T-helper 9 cell (primary cell): ENCODE results near the gene C9orf85.

Source experiments
- DNase-seq: peaks from one replicate; pipeline ENCODE4 v3.0.0-alpha.2; 2020

Gene C9orf85

DNA sequence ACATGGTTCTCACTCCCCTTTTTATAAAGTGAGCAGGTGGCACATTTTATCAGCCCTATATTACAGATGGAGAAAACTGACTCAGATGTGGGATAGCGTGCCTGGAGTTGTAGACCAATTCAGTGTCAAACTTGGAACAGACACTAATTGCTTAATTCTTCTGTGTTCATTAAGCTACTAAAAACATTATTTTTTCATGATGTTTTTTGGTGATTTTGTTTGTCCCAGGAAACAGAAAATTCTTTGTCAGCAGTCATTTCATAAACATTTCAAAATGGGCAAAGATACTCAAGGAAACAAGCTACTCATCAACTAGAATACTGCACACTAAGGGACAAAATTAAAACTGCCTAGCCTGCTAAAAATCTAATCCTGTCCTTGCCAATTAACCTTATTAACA lies 2.6 kb upstream of the C9orf85 start:
- DNase-seq, result no peak

DNA sequence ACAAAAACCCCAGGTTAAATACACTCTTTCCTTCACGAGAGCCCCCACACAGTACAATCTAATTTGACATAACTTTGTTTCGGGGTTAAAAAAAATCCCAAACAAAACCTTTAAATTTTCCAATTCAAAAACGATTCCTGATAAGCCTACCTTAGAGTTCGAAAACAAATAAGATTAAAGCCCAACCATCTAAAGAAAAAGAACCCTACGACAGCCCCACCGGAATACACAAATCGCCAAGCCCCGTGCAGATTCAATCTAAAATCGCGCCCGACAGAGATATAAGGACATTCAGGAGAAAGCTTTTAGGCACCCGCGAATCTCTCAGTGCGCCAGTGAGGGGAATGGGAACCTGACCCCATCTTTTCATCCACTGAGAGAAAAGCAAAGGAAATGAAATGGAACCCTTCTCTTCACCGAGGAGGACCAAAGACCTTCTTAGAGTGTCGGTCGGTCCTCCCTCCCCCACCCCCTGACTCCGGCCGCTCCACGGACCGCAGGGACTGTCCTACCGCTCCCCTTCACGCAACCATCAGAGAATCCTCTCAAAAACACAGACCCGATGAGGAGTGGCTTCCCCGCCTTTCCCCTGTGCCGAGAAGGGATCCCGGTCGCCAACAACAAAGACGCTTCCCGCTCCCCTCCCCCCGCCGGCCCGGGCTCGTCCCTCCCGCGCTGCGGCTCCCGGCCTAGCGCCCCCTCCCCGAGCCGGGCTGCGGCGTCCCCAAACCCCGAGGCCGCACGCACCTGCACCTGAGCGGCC lies 1.4 kb upstream of the C9orf85 start:
- peak; percentile 16 for DNase-seq

DNA sequence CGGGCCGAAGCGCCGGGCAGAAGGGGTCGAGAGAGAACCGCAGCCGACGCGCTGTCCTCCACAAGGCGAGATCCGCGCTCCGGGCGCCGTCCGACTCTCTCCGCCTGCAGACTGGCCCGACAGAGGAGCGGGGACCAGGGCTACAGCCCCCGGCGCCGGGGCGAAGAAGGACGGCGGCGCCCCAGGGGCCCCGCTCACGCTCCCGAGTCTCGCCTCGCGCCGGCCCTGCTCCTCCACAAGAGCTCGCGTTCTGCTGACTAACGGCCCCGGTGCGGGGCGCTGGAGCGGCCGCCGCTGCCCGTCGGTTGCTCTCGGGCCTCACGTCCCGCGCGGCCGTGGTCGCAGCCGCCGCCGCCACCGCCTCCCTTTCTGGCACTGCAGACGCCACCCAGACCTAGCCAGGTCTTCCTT lies 784 bp upstream of the C9orf85 start:
- DNase-seq, result no peak

DNA sequence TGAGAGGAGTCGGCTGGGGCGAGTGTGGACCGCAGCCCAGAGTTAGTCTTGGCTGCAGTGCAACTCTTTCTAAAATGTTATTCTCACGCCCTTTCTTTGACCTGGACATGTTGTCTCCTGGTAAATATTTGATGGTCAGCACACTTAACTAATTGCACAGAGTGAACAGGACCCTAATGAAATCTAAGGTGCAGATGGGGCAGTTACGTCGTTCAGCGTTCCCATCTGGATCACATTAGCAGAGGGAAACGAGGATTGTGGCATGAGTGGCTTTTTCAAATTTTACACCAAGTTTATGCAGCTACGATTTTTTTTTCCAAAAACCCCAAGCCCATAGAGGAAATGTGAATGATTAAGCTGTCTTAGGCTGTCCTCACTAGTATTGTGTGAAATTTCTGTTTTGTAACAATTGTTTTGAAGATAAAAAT lies 483 bp downstream of the C9orf85 start:
- DNase-seq, result no peak

DNA sequence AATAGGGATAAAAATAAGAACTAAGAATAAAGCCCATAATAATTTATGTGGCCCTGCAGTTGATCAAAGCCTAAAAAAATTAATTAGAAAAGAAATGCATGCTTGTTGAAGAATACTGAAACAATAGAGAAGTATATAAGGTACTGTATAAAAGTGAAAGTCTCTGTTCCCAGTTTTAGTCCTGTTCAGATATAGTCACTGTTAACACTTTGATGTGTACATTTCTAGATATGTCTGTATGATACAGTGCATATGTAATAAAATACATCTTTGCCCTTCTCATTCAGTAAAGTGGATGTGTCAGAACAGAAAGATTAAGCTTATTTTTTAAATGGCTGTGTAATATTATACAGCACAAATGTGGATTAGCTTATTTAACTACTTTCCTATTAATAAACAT lies 4.1 kb downstream of the C9orf85 start:
- DNase-seq, result no peak

DNA sequence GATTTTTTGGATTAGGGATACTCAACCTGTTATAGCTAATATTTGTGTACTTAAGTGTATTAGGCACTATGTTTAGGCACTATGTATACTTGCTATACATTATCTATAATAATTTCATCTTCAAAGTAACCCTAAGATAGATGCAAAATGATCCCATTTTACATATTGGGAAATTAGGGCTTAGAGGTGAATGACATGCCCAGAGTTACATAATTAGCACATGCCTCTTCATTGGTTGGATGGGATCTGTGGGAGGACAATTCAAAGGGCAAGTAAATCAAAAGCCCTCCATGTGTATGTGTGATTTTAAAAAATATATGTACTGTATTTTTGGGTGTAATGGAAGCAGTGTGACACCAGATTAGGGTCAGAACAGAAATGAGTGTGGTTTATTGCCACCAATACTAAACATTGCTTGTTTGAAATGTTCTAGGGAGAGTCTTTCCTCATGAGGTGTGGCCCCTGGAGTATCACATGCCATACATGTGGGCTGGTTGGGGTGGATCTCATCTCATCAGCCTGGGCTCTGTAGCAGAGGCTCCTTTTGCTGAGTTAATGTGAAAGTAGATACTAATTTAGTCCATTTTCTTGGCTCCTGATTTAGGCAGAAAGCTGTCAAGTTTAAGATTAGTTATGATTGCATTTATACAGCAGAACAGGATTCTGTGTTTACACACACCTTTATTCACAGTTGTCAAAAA lies 5.5 kb downstream of the C9orf85 start:
- no peak for DNase-seq

DNA sequence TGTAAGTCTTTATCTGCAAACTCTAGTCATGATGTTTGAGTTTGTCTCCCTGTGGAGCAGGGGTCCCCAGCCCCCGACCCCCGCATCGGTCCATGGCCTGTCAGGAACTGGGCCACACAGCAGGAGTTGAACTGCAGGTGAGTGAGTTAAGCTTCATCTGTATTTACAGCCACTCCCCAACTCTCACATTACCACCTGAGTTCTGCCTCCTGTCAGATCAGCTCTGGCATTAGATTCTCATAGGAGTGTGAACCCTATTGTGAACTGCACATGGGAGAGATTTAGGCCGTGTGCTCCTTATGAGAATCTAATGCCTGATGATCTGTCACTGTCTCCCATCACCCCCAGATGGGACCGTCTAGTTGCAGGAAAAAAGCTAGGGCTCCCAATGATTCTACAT lies 7.0 kb downstream of the C9orf85 start:
- DNase-seq, result no peak

DNA sequence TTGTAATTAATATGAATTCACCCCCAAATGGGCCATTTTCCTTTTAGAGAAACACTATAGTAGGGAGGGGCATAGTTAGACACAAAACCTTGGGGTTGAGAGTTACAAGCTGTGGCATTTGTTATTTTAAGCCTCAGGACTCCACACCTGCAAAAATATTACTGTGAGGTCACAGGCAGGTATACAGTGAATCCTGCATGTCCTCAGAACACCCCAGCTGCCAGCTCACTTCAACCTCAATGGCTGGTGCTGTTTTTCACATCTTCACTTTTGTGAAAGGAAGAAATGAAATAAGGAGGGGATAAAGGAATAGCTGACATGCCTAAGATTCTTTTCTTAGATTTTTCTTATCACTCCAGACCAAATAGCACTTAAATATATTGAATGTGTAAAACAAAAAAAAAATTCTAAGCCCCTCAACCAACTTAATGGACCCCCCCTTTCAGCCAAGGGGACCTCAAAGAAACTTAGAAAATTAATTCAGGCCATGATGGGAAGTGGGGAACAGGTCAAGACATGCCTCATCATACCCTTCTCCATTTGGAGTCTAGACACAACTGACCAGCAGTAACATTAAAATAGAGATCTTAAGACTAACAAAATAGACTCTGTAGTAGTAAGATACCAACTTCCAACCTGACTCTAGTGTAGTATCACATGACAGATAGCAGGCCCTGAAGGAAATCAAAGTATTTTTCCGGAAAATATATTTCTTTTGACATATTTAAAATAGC lies 9.2 kb downstream of the C9orf85 start:
- no peak for DNase-seq

DNA sequence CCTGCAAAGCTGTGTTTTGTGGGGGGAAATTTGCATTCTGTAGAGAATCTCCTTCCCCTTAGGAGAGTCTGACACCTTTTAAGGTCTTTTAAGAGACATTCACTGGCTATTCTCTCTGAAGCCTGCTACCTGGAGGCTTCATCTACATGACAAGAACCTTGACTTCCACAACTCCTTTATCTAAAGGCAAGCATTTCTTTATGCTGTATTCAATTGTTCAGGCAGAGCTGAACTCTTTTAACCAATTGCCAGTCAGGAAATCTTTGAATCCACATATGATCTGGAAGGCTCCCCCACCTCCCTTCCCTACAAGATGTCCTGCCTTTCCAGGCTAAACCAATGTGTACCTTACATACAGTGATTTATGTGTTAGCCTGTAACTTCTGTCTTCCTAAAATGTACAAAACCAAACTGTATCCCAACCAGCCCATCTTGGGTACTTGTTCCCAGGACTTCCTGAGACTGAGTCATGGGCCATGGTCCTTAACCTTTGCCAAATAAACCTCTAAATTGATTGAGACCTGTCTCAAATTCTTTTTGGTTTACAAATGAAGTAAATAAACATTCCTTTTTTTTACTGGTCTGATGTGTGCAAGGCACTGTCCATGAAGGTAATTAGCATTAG lies 9.9 kb downstream of the C9orf85 start:
- no peak for DNase-seq

DNA sequence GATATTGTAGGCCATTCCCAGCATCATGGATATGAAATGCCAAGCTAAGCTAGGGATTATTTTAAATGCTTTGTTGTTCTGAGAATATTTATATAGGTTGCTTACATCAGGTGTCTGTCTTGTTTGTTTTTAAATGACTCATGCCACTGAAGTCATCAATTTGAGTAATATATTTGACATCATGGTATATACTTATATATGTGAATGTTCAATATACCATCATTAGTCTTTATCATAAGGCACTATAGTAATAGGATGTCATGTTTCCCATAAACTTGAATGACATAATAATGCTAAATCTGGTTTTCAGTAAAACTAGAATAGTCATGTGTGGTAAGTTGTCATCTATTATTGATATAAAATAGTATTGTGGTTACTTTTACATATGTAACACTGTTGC lies 13.1 kb downstream of the C9orf85 start:
- DNase-seq, result no peak

DNA sequence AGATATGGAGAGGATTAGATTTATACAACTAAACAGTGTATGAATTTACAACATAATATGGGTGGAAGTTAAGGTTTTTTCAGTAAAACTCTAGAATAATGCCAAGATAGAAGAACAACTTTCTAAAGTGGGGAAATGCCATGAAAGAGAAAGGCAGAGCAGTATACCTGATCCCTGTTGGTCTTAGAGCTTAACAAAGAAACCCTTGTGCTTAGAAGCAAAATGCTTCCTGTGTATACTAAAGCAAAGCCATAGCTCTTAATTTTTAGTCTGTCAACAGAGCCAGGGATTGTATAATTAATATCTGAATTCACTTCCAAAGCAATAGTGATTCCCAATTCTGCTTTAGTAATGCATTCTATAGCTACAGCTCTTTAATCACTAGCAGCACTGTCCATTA lies 14.4 kb downstream of the C9orf85 start:
- no peak for DNase-seq

DNA sequence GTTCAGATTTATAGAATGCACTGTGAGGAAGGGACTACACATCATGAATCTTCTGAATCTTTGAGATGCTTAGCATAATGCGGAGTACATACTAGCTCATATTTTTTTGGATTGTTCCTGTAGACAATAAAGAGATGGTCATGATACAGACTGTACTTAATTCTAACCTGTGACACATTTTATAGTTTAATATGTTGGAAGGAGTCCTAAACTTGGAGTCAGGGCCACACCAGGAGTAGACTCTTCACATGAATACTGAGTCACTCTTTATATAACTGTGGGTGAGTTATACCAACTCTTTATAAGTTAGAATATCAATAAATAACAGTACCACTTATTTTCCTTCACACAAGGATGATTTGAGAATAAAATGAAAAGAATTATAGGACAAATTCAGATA lies 16.9 kb downstream of the C9orf85 start:
- DNase-seq, result no peak

DNA sequence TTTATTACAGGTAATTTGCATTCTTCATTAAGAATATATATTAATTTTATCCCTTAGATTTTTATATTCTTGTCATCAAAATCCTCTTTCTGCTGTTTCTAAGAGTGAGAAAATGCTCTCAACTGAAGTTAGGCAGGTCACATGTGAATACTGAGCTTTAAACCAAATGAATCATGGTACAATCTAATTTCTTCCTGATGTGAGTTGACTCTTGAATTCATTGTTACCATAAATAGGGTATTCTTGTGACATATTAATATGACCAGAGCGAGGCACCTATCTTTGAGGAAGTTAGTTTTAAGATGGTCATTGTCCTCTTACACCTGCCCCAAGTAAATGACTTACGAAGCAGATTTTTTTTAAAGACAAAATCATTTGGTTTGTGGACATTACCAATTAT lies 17.4 kb downstream of the C9orf85 start:
- DNase-seq, result no peak

DNA sequence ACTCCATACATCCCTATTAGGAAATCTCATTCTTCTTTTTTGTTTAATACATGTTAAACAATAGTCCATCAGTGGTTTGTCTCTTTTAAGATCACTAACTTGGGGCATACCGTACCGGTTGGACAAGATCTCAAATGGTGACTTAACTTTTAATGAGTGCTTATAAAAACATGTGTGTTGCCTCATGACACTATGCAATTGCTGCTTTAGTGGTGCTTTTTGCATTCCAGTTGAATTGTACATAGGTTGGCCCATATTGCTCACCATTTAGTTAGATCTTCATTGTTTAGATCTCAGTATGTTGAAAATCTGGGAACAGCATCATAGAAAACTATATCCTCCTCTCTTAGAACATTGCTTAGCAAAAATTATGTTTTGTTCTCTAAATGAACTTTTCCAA lies 17.8 kb downstream of the C9orf85 start:
- DNase-seq, result no peak

DNA sequence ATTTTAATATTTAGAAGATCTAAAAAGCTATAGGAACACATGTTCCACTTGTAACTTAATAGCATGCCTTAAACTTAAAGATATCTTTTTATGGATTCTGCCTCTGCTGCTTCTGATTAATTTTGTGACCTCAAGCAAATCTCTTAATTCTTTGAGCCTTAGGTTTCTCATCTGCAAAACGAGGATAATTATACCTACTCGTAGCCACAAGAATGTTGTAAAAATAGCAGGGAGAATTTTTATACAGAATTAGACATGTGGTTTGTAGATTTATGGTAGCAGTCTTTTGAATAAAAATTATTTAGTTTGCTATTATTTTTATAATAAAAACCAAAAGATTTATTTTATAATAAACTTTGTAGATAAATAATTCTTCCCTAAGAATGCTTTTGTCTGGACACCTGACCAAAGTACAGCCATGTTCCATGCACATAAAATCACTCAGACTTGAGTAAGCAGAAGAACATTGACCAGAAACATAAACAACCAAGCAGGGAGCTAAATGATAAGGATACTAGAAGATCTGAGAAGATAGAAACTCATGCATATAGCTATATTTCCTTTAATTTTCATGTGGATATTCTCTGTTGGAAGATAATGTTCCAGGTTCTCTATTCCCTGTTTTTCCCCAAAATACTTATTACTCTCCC lies 18.5 kb downstream of the C9orf85 start:
- no peak for DNase-seq

DNA sequence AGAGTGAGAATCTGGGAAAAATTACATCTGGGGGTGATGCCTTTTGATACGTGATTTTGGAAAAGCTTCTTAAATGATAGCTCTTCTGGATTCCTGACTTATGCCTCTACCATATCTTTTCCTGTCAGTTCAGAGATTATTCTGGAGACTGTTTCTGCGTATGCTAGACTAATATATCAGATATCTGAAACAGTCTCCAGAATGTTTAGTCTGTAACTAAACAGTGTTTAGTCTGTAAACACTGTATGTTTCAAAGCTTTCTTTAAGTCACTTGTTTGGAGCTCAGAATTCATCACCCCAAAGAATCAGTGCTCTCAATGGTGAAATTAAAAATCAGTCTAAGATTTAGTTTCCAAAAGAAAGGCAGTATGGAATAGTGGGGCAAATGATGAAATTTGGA lies 19.7 kb downstream of the C9orf85 start:
- DNase-seq, result no peak

DNA sequence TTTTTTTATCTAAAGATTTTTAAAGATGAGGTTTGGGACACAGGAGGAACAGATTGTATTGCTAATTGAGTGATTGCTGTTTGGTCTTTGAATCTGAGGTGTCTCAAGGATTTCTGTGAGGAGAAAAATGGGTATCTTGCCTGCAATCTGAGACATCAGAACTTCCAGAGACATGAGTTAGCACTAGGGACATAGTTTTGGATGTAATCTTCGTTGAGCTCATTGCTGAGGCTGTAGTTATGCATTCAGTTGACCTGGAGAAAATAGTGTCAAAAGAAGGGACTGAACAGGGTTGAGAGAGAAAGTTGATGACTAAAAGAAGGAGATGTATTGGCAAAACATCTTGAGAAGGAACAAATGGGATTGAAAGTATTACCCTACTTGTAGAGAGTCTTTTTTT lies 24.6 kb downstream of the C9orf85 start:
- no peak for DNase-seq

DNA sequence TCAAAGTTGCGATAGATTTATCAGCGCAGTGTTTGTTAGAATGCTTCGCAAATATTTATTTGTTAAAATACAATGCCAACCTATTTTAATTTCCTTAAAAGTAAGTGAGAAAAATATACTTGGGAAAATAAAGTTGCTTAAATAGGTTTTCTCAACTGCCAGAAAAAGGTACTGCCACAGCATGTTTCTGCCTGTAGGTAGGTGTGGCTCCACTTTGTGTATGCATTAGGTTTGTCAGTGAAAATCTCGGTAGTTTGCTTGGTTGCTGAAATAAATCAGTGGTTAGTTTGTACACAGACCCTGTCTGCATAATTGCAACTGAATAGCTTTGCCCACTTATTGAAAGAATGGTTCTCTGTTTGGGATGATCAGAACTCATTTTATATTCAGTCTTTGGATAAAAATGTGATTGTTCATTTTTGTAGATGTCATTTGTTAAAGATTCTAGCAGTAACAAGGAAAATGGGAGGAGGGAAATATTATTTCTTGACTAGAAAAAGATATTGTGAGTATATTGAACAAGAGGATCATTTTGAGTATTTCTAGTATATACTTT lies 25.7 kb downstream of the C9orf85 start:
- no peak for DNase-seq

DNA sequence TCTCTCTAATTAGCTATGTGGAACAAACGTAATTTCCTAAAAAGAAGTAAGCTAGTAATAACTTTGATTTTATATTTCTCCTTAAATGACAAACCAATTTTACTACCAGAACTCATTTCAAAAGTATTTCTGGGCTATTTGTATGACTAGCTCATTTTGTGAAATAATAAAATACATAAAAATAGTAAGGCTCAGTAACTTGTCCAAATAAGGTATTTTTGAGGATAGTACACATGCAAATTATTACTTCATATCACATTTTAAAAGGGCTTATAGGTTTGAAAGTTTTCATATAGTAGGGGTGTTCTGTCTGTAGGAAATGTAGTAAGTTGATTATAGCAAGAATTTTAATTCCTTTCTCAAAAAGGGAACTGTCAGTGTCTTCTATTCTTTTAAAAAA lies 26.5 kb downstream of the C9orf85 start:
- no peak for DNase-seq

DNA sequence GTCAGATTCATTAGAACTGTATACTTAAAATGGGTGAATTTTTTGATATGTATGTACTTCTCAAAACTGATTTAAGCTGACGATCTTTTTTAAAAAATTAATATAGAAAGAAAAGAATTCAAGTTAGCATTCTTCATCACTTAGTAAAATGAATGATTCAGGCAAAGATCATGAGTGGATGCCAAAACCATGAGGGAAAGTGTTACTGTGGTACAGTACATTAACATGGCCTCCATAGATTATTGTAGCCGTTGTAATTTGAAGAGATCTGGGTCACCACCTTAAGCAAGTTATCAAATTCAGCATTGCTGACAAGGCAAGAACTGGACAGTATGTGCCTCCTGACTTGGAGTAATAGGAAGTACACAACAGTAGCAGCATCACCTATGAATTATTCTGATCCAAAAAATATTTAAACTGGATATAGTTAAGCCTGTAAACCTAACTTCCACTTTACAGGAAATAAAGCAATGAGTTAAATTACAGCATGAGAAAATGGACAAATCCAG lies 29.7 kb downstream of the C9orf85 start:
- DNase-seq, result no peak

DNA sequence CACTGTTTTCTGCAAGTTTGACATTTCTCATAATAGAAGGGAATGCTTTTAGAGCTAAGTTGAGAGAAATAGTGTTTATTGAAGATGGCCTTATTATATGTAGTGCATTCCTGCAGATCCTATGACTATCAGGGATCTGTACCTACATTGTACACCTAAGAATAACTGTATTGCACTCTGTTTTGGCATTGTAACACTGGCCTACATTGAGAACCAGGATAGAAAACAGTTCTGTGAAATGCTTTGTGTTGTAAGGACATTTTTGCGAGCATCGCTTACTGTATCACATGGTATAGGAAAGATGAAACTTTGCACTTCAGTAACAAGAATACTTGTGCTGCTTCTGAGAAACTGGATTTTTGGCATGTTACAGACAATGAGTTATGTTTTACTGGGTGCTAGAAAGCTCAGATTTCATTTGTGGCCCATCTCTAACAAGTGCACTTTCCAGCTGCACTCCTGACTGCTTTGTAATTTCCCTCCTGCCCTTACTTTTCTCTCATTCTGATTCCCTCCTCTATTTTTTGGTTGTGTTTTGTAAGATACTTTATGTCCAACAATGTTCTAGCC lies 30.6 kb downstream of the C9orf85 start:
- no peak for DNase-seq
